ENCODE results near the gene STK24.

DNA sequence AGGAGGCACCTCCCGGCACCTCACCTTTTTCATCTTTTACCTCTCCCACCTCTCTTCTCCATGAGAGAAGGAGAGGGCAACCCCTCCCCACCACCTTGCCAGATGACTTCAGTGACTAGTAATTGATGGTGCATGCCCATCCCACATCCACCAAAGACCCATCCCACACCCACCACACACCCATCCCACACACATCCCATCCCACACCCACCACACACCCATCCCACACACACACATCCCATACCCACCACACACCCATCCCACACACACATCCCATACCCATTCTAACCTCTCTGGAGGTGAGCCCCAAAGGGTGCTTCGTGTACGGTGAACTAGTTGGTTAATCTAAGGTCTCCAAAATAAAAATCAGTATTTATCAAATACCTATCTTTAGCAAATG is 44.7 kb downstream of the STK24 start:
- no peak for TF ChIP-seq POLR2A (IDR thresholded peaks at IDR 0.05)
- TF ChIP-seq, protein P1, sequence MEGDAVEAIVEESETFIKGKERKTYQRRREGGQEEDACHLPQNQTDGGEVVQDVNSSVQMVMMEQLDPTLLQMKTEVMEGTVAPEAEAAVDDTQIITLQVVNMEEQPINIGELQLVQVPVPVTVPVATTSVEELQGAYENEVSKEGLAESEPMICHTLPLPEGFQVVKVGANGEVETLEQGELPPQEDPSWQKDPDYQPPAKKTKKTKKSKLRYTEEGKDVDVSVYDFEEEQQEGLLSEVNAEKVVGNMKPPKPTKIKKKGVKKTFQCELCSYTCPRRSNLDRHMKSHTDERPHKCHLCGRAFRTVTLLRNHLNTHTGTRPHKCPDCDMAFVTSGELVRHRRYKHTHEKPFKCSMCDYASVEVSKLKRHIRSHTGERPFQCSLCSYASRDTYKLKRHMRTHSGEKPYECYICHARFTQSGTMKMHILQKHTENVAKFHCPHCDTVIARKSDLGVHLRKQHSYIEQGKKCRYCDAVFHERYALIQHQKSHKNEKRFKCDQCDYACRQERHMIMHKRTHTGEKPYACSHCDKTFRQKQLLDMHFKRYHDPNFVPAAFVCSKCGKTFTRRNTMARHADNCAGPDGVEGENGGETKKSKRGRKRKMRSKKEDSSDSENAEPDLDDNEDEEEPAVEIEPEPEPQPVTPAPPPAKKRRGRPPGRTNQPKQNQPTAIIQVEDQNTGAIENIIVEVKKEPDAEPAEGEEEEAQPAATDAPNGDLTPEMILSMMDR (IDR thresholded peaks at IDR 0.05): no peak

Measured in breast epithelium (tissue), 3 donors.